Measurements from ENCODE around the gene PTPRK.

Gene PTPRK

DNA sequence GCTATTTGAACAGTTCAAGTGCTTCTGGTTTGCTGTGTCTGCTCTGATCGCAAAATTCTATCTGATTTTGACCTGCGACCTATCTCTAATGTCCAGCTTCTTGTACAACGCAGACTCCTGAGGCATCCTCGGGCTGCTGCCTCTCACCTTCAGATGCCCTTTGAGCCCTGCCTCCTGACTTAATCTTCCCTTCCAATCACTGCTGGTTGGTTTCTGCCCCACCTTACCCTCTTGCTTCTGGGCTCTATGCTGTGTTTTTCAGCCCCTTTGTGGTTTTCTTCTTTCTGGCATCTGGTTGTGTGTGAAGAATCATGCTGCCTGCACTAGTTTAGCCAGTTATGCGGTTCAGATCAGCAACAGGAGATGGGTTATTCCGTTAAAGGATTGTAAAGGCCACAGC is 488.4 kb downstream of the PTPRK start:
- TF ChIP-seq POLR2A (IDR thresholded peaks at IDR 0.05; ENCODE audit: low read depth, low read length) (no peak), TAF1 (IDR thresholded peaks at IDR 0.05; ENCODE audit: low read depth, low read length) (no peak), SPI1 (IDR thresholded peaks at IDR 0.05; ENCODE audit: low read depth, low read length) (no peak), PAX5 (IDR thresholded peaks at IDR 0.05; ENCODE audit: insufficient read depth, low read length, severe bottlenecking) (no peak), POU2F2 (IDR thresholded peaks at IDR 0.05; ENCODE audit: low read depth, low read length) (no peak), POLR2AphosphoS5 (IDR thresholded peaks at IDR 0.05; ENCODE audit: low read depth, low read length) (no peak)
- DNase-seq (ENCODE audit: insufficient read length, low spot score) = no peak
- FAIRE-seq = no peak

DNA sequence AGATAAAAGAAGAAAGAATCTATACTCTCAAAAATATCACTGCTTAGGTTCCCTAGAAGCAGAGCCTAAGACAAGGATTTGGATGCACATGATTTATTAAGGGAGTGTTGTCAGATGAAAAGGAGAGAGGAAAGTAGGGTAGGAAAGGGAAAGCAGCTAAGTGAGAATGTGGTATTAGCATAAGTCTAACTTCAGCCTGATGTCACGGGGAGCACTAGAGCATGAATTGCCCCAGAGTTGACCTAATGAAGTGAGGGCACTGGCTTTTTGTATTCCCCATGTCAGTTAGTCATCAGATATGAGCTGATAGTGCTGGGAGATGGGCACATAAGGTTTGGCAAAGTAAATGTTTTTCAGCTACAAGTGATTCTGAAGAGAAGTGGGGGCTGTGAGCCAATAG is 490.6 kb downstream of the PTPRK start:
- DNase-seq (ENCODE audit: insufficient read length, low spot score) (no peak), FAIRE-seq (no peak)
- no peak for TF ChIP-seq POU2F2 (IDR thresholded peaks at IDR 0.05; ENCODE audit: low read depth, low read length)
- TF ChIP-seq POLR2A (IDR thresholded peaks at IDR 0.05; ENCODE audit: low read depth, low read length) = no peak
- no peak for TF ChIP-seq TAF1 (IDR thresholded peaks at IDR 0.05; ENCODE audit: low read depth, low read length)
- no peak for TF ChIP-seq PAX5 (IDR thresholded peaks at IDR 0.05; ENCODE audit: insufficient read depth, low read length, severe bottlenecking)
- no peak for TF ChIP-seq POLR2AphosphoS5 (IDR thresholded peaks at IDR 0.05; ENCODE audit: low read depth, low read length)
- TF ChIP-seq SPI1 (IDR thresholded peaks at IDR 0.05; ENCODE audit: low read depth, low read length) = no peak

DNA sequence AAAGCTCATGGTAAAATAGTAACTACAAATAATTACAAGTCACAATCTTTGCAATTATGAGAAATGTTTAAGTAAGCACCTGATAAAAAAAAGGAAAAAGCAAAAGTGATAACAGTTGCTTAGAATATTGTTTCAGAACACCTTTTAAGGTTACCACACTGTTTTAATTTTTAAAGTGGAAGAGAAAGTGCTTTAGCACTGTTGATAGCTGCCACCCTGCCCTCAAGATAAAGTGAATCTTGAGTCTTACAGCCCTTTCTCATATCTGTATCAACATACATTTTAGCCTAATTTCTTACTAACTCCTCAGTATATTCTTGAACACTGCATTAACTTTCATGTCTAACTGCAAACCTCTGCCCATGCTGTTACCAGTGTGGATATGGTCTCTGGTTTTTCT is 492.2 kb downstream of the PTPRK start:
- FAIRE-seq = no peak
- TF ChIP-seq POU2F2 (IDR thresholded peaks at IDR 0.05; ENCODE audit: low read depth, low read length) (no peak), POLR2AphosphoS5 (IDR thresholded peaks at IDR 0.05; ENCODE audit: low read depth, low read length) (no peak), PAX5 (IDR thresholded peaks at IDR 0.05; ENCODE audit: insufficient read depth, low read length, severe bottlenecking) (no peak), TAF1 (IDR thresholded peaks at IDR 0.05; ENCODE audit: low read depth, low read length) (no peak), SPI1 (IDR thresholded peaks at IDR 0.05; ENCODE audit: low read depth, low read length) (no peak), POLR2A (IDR thresholded peaks at IDR 0.05; ENCODE audit: low read depth, low read length) (no peak)

DNA sequence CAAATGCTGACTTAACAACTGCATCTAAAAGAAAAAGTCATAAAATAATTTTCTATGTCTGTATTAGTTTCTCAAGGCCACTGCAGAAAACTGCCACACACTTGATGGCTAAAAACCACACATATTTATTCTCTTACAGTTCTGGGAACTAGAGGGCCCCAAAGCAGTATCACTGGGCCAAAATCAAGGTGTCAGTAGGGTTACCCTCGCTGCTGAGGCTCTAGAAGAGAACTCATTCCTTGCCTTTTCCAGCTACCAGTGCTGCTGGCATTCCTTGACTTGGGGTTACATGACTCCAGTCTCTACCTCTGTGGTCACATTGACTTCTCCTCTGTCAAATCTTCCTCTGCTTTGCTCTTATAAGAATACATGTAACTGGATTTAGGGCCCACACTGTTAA is 494.9 kb downstream of the PTPRK start:
- FAIRE-seq (no peak), DNase-seq (ENCODE audit: insufficient read length, low spot score) (no peak)
- TF ChIP-seq POLR2AphosphoS5 (IDR thresholded peaks at IDR 0.05; ENCODE audit: low read depth, low read length) (no peak), POLR2A (IDR thresholded peaks at IDR 0.05; ENCODE audit: low read depth, low read length) (no peak), SPI1 (IDR thresholded peaks at IDR 0.05; ENCODE audit: low read depth, low read length) (no peak), PAX5 (IDR thresholded peaks at IDR 0.05; ENCODE audit: insufficient read depth, low read length, severe bottlenecking) (no peak), TAF1 (IDR thresholded peaks at IDR 0.05; ENCODE audit: low read depth, low read length) (no peak), POU2F2 (IDR thresholded peaks at IDR 0.05; ENCODE audit: low read depth, low read length) (no peak)

More for the DNA sequence above, 492.2 kb downstream of the PTPRK start:
- no peak for DNase-seq (ENCODE audit: insufficient read length, low spot score)

DNA sequence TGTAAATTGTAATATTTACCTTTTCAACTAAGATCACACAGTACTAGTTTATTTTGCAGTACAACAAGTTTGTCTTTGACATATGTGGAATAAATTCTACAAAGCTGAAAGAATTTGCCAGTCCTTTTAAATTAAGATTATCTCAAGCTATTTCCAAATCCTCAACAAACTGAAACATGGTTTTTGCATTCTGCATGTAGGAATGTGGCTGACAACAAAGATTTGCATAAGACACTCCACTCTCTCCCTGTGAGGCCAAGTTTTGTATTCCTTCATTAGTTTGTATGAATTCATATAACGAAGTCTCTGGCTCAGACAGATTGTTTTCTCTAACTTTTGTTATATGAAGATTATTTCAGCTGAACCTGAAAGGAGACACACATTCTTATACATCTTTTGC is 495.4 kb downstream of the PTPRK start:
- DNase-seq (ENCODE audit: insufficient read length, low spot score) (no peak), FAIRE-seq (no peak)
- TF ChIP-seq POU2F2 (IDR thresholded peaks at IDR 0.05; ENCODE audit: low read depth, low read length) (no peak), PAX5 (IDR thresholded peaks at IDR 0.05; ENCODE audit: insufficient read depth, low read length, severe bottlenecking) (no peak), POLR2A (IDR thresholded peaks at IDR 0.05; ENCODE audit: low read depth, low read length) (no peak), POLR2AphosphoS5 (IDR thresholded peaks at IDR 0.05; ENCODE audit: low read depth, low read length) (no peak), SPI1 (IDR thresholded peaks at IDR 0.05; ENCODE audit: low read depth, low read length) (no peak), TAF1 (IDR thresholded peaks at IDR 0.05; ENCODE audit: low read depth, low read length) (no peak)

DNA sequence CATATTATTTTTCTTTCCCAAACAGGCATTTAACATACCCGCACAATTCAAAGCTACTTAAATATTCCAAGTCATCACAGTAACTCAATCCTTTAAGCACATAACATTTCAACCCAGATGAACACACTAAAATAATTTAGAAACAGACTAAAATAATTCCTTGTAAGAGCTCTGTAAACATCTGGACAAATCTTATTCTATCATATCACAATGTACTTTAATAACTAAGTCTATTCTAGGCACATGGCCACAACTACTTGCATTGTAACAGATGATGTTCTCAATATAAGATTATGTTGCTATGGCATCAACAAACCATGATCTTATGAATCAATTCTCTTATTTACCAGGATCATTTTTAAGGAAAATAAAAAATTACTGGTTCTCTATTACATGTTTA is 496.4 kb downstream of the PTPRK start:
- DNase-seq (ENCODE audit: insufficient read length, low spot score) (no peak), FAIRE-seq (no peak)
- TF ChIP-seq SPI1 (IDR thresholded peaks at IDR 0.05; ENCODE audit: low read depth, low read length) (no peak), TAF1 (IDR thresholded peaks at IDR 0.05; ENCODE audit: low read depth, low read length) (no peak), POLR2A (IDR thresholded peaks at IDR 0.05; ENCODE audit: low read depth, low read length) (no peak), POLR2AphosphoS5 (IDR thresholded peaks at IDR 0.05; ENCODE audit: low read depth, low read length) (no peak), PAX5 (IDR thresholded peaks at IDR 0.05; ENCODE audit: insufficient read depth, low read length, severe bottlenecking) (no peak), POU2F2 (IDR thresholded peaks at IDR 0.05; ENCODE audit: low read depth, low read length) (no peak)

DNA sequence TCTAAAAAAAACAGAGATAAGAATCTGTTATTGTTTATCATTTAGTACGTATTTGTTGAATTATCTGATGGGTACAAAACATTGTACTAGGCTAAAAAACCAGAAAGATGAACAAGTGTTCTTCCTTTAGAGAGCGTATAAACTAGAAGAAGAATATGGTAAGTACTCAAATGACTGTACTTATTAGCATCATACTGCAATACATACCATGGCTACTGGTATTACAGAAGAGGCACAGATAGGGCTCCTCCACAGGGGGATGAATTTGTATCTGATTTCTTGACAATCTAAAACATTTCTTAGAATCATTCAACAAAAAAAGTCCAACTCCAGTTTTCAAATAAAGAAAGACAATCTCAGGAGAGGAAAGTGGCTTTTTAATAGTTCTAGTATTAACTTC is 501.6 kb downstream of the PTPRK start:
- DNase-seq (ENCODE audit: insufficient read length, low spot score) = no peak
- FAIRE-seq = no peak
- no peak for TF ChIP-seq POU2F2 (IDR thresholded peaks at IDR 0.05; ENCODE audit: low read depth, low read length)
- no peak for TF ChIP-seq SPI1 (IDR thresholded peaks at IDR 0.05; ENCODE audit: low read depth, low read length)
- TF ChIP-seq POLR2AphosphoS5 (IDR thresholded peaks at IDR 0.05; ENCODE audit: low read depth, low read length) = no peak
- no peak for TF ChIP-seq PAX5 (IDR thresholded peaks at IDR 0.05; ENCODE audit: insufficient read depth, low read length, severe bottlenecking)

DNA sequence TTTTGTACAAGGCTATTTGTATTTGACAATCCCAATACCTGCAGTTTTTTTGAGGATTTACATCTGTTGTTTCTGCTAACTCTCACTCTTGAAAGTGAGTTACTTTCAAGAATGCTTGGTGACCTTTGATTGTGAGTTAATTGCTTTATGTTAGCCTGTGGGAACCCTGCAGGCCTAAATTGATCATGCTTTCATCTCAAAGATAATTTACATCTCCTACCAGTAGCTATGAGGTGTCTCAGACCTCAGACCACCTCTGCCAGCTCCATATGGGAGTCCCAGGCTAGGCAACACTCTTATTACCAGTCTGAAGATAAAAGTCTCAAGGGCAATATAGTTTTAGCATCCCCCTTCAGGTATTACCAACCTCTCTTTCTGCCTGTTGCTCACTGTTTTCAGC is 503.1 kb downstream of the PTPRK start:
- FAIRE-seq = no peak
- DNase-seq (ENCODE audit: insufficient read length, low spot score) = no peak
- TF ChIP-seq PAX5 (IDR thresholded peaks at IDR 0.05; ENCODE audit: insufficient read depth, low read length, severe bottlenecking) = no peak
- TF ChIP-seq POU2F2 (IDR thresholded peaks at IDR 0.05; ENCODE audit: low read depth, low read length) = no peak
- TF ChIP-seq POLR2A (IDR thresholded peaks at IDR 0.05; ENCODE audit: low read depth, low read length) = no peak
- no peak for TF ChIP-seq TAF1 (IDR thresholded peaks at IDR 0.05; ENCODE audit: low read depth, low read length)
- no peak for TF ChIP-seq POLR2AphosphoS5 (IDR thresholded peaks at IDR 0.05; ENCODE audit: low read depth, low read length)
- no peak for TF ChIP-seq SPI1 (IDR thresholded peaks at IDR 0.05; ENCODE audit: low read depth, low read length)

DNA sequence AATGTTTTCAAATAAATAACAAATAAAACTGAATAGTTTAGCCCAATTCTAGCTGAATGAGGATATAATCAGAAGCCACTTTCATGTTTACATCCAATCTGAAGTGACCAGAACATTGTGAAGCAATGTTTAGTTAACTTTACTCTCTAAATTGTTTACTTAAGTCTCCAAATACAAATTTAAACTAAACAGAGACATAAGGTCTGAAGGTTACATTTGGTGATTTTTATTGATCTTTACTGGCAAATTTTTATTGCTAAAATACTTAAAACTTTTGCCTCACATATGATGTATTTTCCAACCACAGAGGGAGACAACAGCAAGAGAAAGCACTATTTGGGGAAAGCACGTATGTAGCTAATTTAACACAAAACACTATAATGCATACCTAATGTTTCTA is 512.7 kb downstream of the PTPRK start:
- TF ChIP-seq TAF1 (IDR thresholded peaks at IDR 0.05; ENCODE audit: low read depth, low read length) (no peak), POLR2AphosphoS5 (IDR thresholded peaks at IDR 0.05; ENCODE audit: low read depth, low read length) (no peak), PAX5 (IDR thresholded peaks at IDR 0.05; ENCODE audit: insufficient read depth, low read length, severe bottlenecking) (no peak), POU2F2 (IDR thresholded peaks at IDR 0.05; ENCODE audit: low read depth, low read length) (no peak), POLR2A (IDR thresholded peaks at IDR 0.05; ENCODE audit: low read depth, low read length) (no peak), SPI1 (IDR thresholded peaks at IDR 0.05; ENCODE audit: low read depth, low read length) (no peak)
- FAIRE-seq (no peak), DNase-seq (ENCODE audit: insufficient read length, low spot score) (no peak)

DNA sequence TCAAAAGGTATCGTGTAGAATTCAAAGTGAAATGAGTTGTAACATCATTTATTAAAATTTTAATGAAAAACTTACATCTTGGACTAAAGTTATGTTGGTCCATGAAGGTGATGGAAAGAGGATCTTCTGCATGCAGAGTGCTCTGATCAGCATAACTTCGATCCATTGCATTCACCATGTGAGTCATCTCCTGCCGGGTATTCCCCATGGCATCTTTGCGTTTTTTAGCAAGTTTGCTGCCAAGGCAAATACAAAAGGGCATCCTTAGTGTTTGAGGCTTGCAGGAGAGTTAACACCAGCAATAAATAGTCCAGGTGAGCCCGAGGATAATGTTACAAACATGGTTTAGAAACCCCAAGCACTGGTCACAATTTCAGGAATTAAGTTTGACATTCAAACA is 515.4 kb downstream of the PTPRK start:
- TF ChIP-seq SPI1 (IDR thresholded peaks at IDR 0.05; ENCODE audit: low read depth, low read length) = no peak
- no peak for TF ChIP-seq POLR2A (IDR thresholded peaks at IDR 0.05; ENCODE audit: low read depth, low read length)
- no peak for TF ChIP-seq PAX5 (IDR thresholded peaks at IDR 0.05; ENCODE audit: insufficient read depth, low read length, severe bottlenecking)
- TF ChIP-seq POLR2AphosphoS5 (IDR thresholded peaks at IDR 0.05; ENCODE audit: low read depth, low read length) = no peak
- FAIRE-seq (no peak), DNase-seq (ENCODE audit: insufficient read length, low spot score) (no peak)

All from GM12891 (cell line).